GM19328 (cell line): ENCODE results near the gene OGG1.

ENCODE experiments used
- ATAC-seq: cut with Tn5 transposase; IDR thresholded peaks from one replicate; pipeline ENCODE4 v1.9.1; 2021; ENCODE audit warnings: mild to moderate bottlenecking, moderate library complexity; ENCODE audit not compliant: unreplicated experiment

The OGG1 gene

GRCh38 chr3:9749645-9750555 lies at the start of gene OGG1:
OGG1 (plus strand) TSS chr3:9749952; CDS start chr3:9750287, 335 bp downstream.
- peak; percentile 92 for ATAC-seq

GRCh38 chr3:9700536-9700935 lies 49.2 kb upstream of the OGG1 start:
- no peak for ATAC-seq

- ATAC-seq: no peak
Observed at GRCh38 chr3:9701006-9701405, 48.7 kb upstream of the OGG1 start.

GRCh38 chr3:9701711-9702110 lies 48.0 kb upstream of the OGG1 start:
- ATAC-seq: no peak

GRCh38 chr3:9703240-9703639 lies 46.5 kb upstream of the OGG1 start:
- no peak for ATAC-seq

GRCh38 chr3:9703736-9704346 lies 45.9 kb upstream of the OGG1 start, which contains the start of gene CPNE9:
CPNE9 (plus strand) TSS chr3:9703833; CDS start chr3:9703997, 164 bp downstream.
- ATAC-seq: no peak

GRCh38 chr3:9704347-9705322 lies 45.1 kb upstream of the OGG1 start:
- no peak for ATAC-seq

GRCh38 chr3:9710174-9710739 lies 39.5 kb upstream of the OGG1 start:
- no peak for ATAC-seq

- ATAC-seq: no peak
Observed at GRCh38 chr3:9712415-9712814, 37.3 kb upstream of the OGG1 start.

- no peak for ATAC-seq
Observed at GRCh38 chr3:9713142-9713541, 36.6 kb upstream of the OGG1 start.

- ATAC-seq: no peak
Observed at GRCh38 chr3:9715136-9715535, 34.6 kb upstream of the OGG1 start.

- ATAC-seq: no peak
Observed at GRCh38 chr3:9715764-9716437, 33.9 kb upstream of the OGG1 start.

- ATAC-seq: no peak
Observed at GRCh38 chr3:9716801-9717555, 32.8 kb upstream of the OGG1 start.

GRCh38 chr3:9717563-9717962 lies 32.2 kb upstream of the OGG1 start:
- ATAC-seq: no peak

GRCh38 chr3:9718118-9718517 lies 31.6 kb upstream of the OGG1 start:
- no peak for ATAC-seq

GRCh38 chr3:9721015-9721699 lies 28.6 kb upstream of the OGG1 start:
- ATAC-seq: no peak

- ATAC-seq: no peak
Observed at GRCh38 chr3:9721700-9722060, 28.1 kb upstream of the OGG1 start.

GRCh38 chr3:9725775-9726515 lies 23.8 kb upstream of the OGG1 start:
- ATAC-seq: no peak
